GM12878 (cell line): ENCODE data around the gene SCYL3. TPM values are rescaled to one million over a fixed set of nuclear protein-coding genes. Genes with fewer than 3 reads are reported as not detected.
A peak's percentile ranks its signal among the peaks of the same experiment; 100 is the strongest.

Source experiments
- ATF3 ChIP-seq: IDR thresholded peaks from 2 replicates; pipeline ENCODE4 v1.6.1; 2011; ENCODE audit warnings: low read depth, mild to moderate bottlenecking, low read length, moderate library complexity, borderline replicate concordance; ENCODE audit errors: extremely low read depth
- CEBPB ChIP-seq, 2 experiments: fragments of 150-350 bp in 1 of 2; IDR thresholded peaks; 2 replicates each; pipeline ENCODE4 v1.6.1; 2012 to 2014; ENCODE audit warnings: low read depth in 2 of 2, low read length in 2 of 2, borderline replicate concordance in 1 of 2, inconsistent platforms in 1 of 2
- CHD1 ChIP-seq: IDR thresholded peaks from 2 replicates; pipeline ENCODE4 v1.6.1; 2012; ENCODE audit warnings: low read depth, low read length, improper control_type of control experiment
- GABPA ChIP-seq: IDR thresholded peaks from 2 replicates; pipeline ENCODE4 v1.6.1; 2014; ENCODE audit warnings: antibody characterized with exemption, low read depth, mild to moderate bottlenecking, inconsistent platforms
- JUNB ChIP-seq: IDR thresholded peaks from 2 replicates; pipeline ENCODE4 v1.6.1; 2016; ENCODE audit warnings: antibody characterized with exemption, mild to moderate bottlenecking
- KDM1A ChIP-seq: fragments of 200-600 bp; sonication (generic); IDR thresholded peaks from 2 replicates; pipeline ENCODE4 v1.6.1; 2016; ENCODE audit warnings: borderline replicate concordance
- MEF2A ChIP-seq: IDR thresholded peaks from 2 replicates; pipeline ENCODE4 v1.6.1; 2011; ENCODE audit warnings: low read depth, mild to moderate bottlenecking, low read length, moderate library complexity; ENCODE audit not compliant: insufficient read depth
- MTA2 ChIP-seq: fragments of 450-650 bp; IDR thresholded peaks from 2 replicates; pipeline ENCODE4 v1.6.1; 2016; ENCODE audit warnings: low read depth, mild to moderate bottlenecking, moderate library complexity
- NFIC ChIP-seq: IDR thresholded peaks from 2 replicates; pipeline ENCODE4 v1.6.1; 2012; ENCODE audit warnings: low read depth, mild to moderate bottlenecking, inconsistent platforms, low read length, moderate library complexity
- PKNOX1 ChIP-seq: fragments of 450-650 bp; IDR thresholded peaks from 2 replicates; pipeline ENCODE4 v1.6.1; 2016; ENCODE audit warnings: mild to moderate bottlenecking
- POU2F2 ChIP-seq: IDR thresholded peaks from 3 replicates; pipeline ENCODE4 v1.6.1; 2011; ENCODE audit warnings: low read depth, mild to moderate bottlenecking, low read length, borderline replicate concordance
- RUNX3 ChIP-seq: IDR thresholded peaks from 2 replicates; pipeline ENCODE4 v1.6.1; 2012; ENCODE audit warnings: low read length, inconsistent platforms
- STAT3 ChIP-seq: IDR thresholded peaks from 2 replicates; pipeline ENCODE4 v1.6.1; 2011; ENCODE audit warnings: low read depth, low read length, improper control_type of control experiment
- YY1 ChIP-seq: IDR thresholded peaks from 2 replicates; pipeline ENCODE4 v1.6.1; 2011; ENCODE audit warnings: low read depth, mild to moderate bottlenecking, low read length
- ZBTB11 ChIP-seq: fragments of 450-650 bp; formaldehyde crosslinking; IDR thresholded peaks from 2 replicates; pipeline ENCODE4 v1.5.0; 2022; ENCODE audit warnings: mild to moderate bottlenecking, missing genetic modification characterization
- ZNF207 ChIP-seq: fragments of 450-650 bp; IDR thresholded peaks from 2 replicates; pipeline ENCODE4 v1.6.1; 2014; ENCODE audit warnings: antibody characterized with exemption, mild to moderate bottlenecking, borderline replicate concordance
- ZNF384 ChIP-seq: IDR thresholded peaks from 2 replicates; pipeline ENCODE4 v1.6.1; 2012; ENCODE audit warnings: low read depth, mild to moderate bottlenecking, low read length, improper control_type of control experiment, borderline replicate concordance
- polyA plus RNA-seq, 11 experiments: library from polyadenylated mRNA; depleted of rRNA in 4 of 11; unstranded in 6 of 11; stranded (reverse) in 5 of 11; fragments of >200 nt; fragmentation: Nextera tagmentation in 4 of 11; fragmentation: Illumina TruSeq in 1 of 11; extraction: Ambion mirVana in 4 of 11; extraction: Trizol in 1 of 11; gene quantifications; 1 replicate in 1 of 11; 2 replicates in 10 of 11; pipeline versions ENCODE4 v1.2.1 to v1.2.3, GENCODE V29; 2011 to 2016; ENCODE audit warnings: inconsistent platforms in 2 of 11, missing spikeins in 2 of 11, low read depth in 1 of 11
- total RNA-seq, 4 experiments: library from RNA; depleted of rRNA in 3 of 4; stranded (reverse); fragments of >200 nt in 3 of 4; fragmentation: Illumina TruSeq in 1 of 4; extraction: Trizol in 1 of 4; gene quantifications; 2 replicates each; pipeline versions ENCODE4 v1.2.1 to v1.2.3, GENCODE V29; 2013 to 2021
- TF ChIP-seq, protein P1 (sequence below): fragments of 450-650 bp; IDR thresholded peaks from 2 replicates; pipeline ENCODE4 v1.6.1; 2016; ENCODE audit warnings: mild to moderate bottlenecking, moderate library complexity, borderline replicate concordance

The SCYL3 gene
- total and polyA plus RNA-seq, 10 of the 15 experiments (the other 5 are each of a cell fraction or from before 2014, with no cell fraction given), result 4.3 to 14.3 (median 10.3) TPM

DNA sequence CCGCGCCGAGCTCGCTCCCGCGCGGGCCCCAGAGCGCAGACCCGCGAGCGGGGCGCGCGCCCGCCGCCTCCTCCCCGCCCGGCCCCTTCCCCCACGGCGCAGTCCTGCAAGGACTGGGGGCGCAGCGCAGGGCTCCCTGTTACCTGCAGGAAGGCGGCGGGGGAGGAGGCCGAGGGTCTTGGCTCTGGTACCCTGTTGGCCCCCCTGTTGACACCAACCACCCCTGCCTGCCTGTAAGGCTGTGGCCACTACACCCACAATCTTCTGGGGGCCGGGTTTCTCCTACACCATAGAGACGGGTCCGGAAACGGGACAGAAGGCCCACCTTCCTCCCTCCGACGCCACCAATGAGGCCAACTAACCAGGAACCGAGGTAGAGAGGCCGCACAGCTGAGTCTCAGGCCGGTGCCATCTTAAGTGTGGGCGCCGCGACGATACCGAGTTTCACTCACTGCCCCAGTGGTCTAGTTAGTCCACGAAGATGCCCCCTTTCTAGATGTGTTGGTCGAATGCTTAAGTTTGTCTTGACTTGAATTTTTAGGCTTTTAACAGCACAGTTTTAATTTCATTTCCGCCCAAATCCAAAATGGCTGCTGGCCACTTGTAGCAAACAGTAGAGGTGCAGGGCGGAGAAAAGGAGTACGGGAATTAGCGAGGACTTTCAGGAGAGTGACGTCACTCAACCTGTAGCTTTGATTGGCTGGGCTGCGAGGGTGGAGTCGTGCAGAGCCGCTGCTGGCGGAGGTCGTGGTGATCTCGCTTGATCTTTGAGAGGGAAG lies at the start of gene SCYL3 (continued):
- TF ChIP-seq ZBTB11 (CRISPR knock-in tag) (no peak), MEF2A (0 out of 2 replicates have a peak, but pooled peaks have one; percentile 5), YY1 (peak; percentile 100), KDM1A (no peak), ZNF384 (no peak), MTA2 (peak; percentile 68), STAT3 (no peak), ZNF207 (peak; percentile 98), CEBPB (IDR thresholded peaks at IDR 0.05; ENCODE audit: borderline replicate concordance in 1 of 2, low read depth in 2 of 2, low read length in 2 of 2) (no peak), JUNB (peak; percentile 15; the same call in 1 of the 2 replicates), GABPA (peak; percentile 92), PKNOX1 (peak; percentile 88), ATF3 (peak; percentile 10; the same call in 1 of the 2 replicates), RUNX3 (peak; percentile 90), NFIC (peak; percentile 63), POU2F2 (peak; percentile 81; the same call in 1 of the 3 replicates), CHD1 (no peak)
- TF ChIP-seq, protein P1, sequence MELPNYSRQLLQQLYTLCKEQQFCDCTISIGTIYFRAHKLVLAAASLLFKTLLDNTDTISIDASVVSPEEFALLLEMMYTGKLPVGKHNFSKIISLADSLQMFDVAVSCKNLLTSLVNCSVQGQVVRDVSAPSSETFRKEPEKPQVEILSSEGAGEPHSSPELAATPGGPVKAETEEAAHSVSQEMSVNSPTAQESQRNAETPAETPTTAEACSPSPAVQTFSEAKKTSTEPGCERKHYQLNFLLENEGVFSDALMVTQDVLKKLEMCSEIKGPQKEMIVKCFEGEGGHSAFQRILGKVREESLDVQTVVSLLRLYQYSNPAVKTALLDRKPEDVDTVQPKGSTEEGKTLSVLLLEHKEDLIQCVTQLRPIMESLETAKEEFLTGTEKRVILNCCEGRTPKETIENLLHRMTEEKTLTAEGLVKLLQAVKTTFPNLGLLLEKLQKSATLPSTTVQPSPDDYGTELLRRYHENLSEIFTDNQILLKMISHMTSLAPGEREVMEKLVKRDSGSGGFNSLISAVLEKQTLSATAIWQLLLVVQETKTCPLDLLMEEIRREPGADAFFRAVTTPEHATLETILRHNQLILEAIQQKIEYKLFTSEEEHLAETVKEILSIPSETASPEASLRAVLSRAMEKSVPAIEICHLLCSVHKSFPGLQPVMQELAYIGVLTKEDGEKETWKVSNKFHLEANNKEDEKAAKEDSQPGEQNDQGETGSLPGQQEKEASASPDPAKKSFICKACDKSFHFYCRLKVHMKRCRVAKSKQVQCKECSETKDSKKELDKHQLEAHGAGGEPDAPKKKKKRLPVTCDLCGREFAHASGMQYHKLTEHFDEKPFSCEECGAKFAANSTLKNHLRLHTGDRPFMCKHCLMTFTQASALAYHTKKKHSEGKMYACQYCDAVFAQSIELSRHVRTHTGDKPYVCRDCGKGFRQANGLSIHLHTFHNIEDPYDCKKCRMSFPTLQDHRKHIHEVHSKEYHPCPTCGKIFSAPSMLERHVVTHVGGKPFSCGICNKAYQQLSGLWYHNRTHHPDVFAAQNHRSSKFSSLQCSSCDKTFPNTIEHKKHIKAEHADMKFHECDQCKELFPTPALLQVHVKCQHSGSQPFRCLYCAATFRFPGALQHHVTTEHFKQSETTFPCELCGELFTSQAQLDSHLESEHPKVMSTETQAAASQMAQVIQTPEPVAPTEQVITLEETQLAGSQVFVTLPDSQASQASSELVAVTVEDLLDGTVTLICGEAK, result peak; percentile 95
